OCI-LY7 (cell line): ENCODE results near the gene NACC2. TPM values are rescaled to one million over a fixed set of nuclear protein-coding genes. Genes with fewer than 3 reads are reported as not detected.

Experiments
- BruUV-seq: library from RNA; stranded (reverse); fragments of 400-500 nt; replicated peaks from 2 replicates; lab custom pipeline; 2021; lab: Mats Ljungman, UMichigan
- CTCF ChIA-PET: fragments of 300-600 bp; sonication (Branson Sonifier 250); formaldehyde crosslinking; loops from one replicate; lab custom pipeline; 2022; ENCODE audit warnings: antibody characterized with exemption; ENCODE audit not compliant: unreplicated experiment; lab: Charles Lee
- POLR2A ChIA-PET: fragments of 300-600 bp; sonication (Branson Sonifier 250); formaldehyde crosslinking; loops from one replicate; lab custom pipeline; 2022; ENCODE audit warnings: antibody characterized with exemption; lab: Charles Lee
- DNase-seq: peaks from one replicate; pipeline ENCODE4 v3.0.0-alpha.2; 2015; ENCODE audit warnings: low spot score
- H2AFZ ChIP-seq: fragments of 200-600 bp; sonication (generic), shearing (Covaris generic); 2 replicates; pipeline ENCODE4 v1.6.1; 2014; ENCODE audit warnings: mild to moderate bottlenecking, antibody characterized with exemption, low read length, moderate library complexity
- H3K27ac ChIP-seq: fragments of 200-600 bp; sonication (generic); 2 replicates; pipeline ENCODE4 v1.5.1; 2014; ENCODE audit warnings: mixed run types, low read depth, mild to moderate bottlenecking, moderate library complexity, low read length, inconsistent platforms; ENCODE audit not compliant: poor library complexity, severe bottlenecking
- H3K36me3 ChIP-seq: fragments of 200-600 bp; sonication (generic); 2 replicates; pipeline ENCODE4 v1.6.1; 2014; ENCODE audit warnings: mild to moderate bottlenecking, antibody characterized with exemption, low read length, moderate library complexity, mixed read lengths; ENCODE audit not compliant: insufficient read depth
- H3K4me1 ChIP-seq: fragments of 200-600 bp; sonication (generic); 2 replicates; pipeline ENCODE4 v1.5.1; 2014; ENCODE audit warnings: mild to moderate bottlenecking, low read length; ENCODE audit not compliant: insufficient read depth, poor library complexity, severe bottlenecking
- H3K4me2 ChIP-seq: fragments of 200-600 bp; sonication (generic); 2 replicates; pipeline ENCODE4 v1.6.1; 2014; ENCODE audit warnings: mild to moderate bottlenecking, low read length
- H3K4me3 ChIP-seq: fragments of 200-600 bp; sonication (generic); 2 replicates; pipeline ENCODE4 v1.5.1; 2014; ENCODE audit warnings: mild to moderate bottlenecking, low read depth, low read length; ENCODE audit not compliant: poor library complexity, severe bottlenecking
- H3K79me2 ChIP-seq: fragments of 200-600 bp; sonication (generic); 2 replicates; pipeline ENCODE4 v1.6.1; 2016; ENCODE audit warnings: low read depth, mild to moderate bottlenecking, low read length, moderate library complexity, mixed read lengths; ENCODE audit not compliant: insufficient read depth
- H3K9me2 ChIP-seq: fragments of 200-600 bp; sonication (generic); 2 replicates; pipeline ENCODE4 v1.6.1; 2016; ENCODE audit warnings: mild to moderate bottlenecking, low read length, mixed read lengths; ENCODE audit not compliant: insufficient read depth
- H3K9me3 ChIP-seq: fragments of 200-600 bp; sonication (generic); 2 replicates; pipeline ENCODE4 v1.6.1; 2014; ENCODE audit warnings: mild to moderate bottlenecking, mixed run types, low read length, mixed read lengths
- H4K20me1 ChIP-seq: fragments of 200-600 bp; sonication (generic); 2 replicates; pipeline ENCODE4 v1.6.1; 2014; ENCODE audit warnings: mild to moderate bottlenecking, antibody characterized with exemption, low read length, moderate library complexity, mixed read lengths; ENCODE audit not compliant: insufficient read depth
- CTCF ChIP-seq: fragments of 200-600 bp; sonication (generic); conservative IDR thresholded peaks from 2 replicates; pipeline ENCODE4 v1.5.1; 2014; ENCODE audit warnings: mild to moderate bottlenecking, antibody characterized with exemption, low read length, moderate library complexity, mixed read lengths
- EZH2phosphoT487 ChIP-seq: fragments of 200-600 bp; sonication (generic); IDR thresholded peaks from 2 replicates; pipeline ENCODE4 v1.6.1; 2018; ENCODE audit warnings: low read depth, borderline replicate concordance, mild to moderate bottlenecking, mixed run types, antibody characterized with exemption, low read length, moderate library complexity, mixed read lengths
- intact Hi-C: fragments of 100-400 bp; cut with micrococcal nuclease; formaldehyde crosslinking; loops from one replicate; pipeline ENCODE4 v1.10.0; 2022; ENCODE audit not compliant: unreplicated experiment
- total RNA-seq, 2 experiments: library from RNA; depleted of rRNA in 1 of 2; stranded (reverse); fragments of >200 nt in 1 of 2; shearing (Covaris generic) in 1 of 2; gene quantifications; 2 replicates each; pipeline ENCODE4 v1.2.3, GENCODE V29; 2014 to 2022

Gene NACC2
- total RNA-seq, 2 experiments from 2014 or later = 0.38 to 0.72 TPM

- Histone ChIP-seq H3K79me2 (peaks cover 7% of the 10 kb centered on the region; the same call in 1 of the 2 replicates), H3K4me1 (peaks cover 10% of the 10 kb centered on the region), H4K20me1 (no peaks in the 10 kb centered on the region), H2AFZ (no peak overlapping the region), H3K4me2 (no peak overlapping the region), H3K4me3 (no peak overlapping the region), H3K9me2 (no peaks in the 10 kb centered on the region), H3K36me3 (no peaks in the 10 kb centered on the region), H3K9me3 (no peaks in the 10 kb centered on the region), H3K27ac (no peak overlapping the region)
- POLR2A ChIA-PET = interaction anchor here (0.5 to 1.0 kb wide), 2 partner anchors 33 to 202 kb away, joined by 3 read pairs; no protein-coding TSS in a partner anchor
- intact Hi-C loops = loop anchor here (1.0 to 5.0 kb wide), 5 partner anchors 33 to 520 kb away; no protein-coding TSS in a partner anchor
- DNase-seq = peak; percentile 69
- CTCF ChIA-PET = interaction anchor here (0.6 kb wide), 1 partner anchor 225 kb away, joined by 3 read pairs; no protein-coding TSS in a partner anchor
- no TSS peak for BruUV-seq
- TF ChIP-seq CTCF (peak; percentile 93), EZH2phosphoT487 (no peak)
Measured at GRCh38 chr9:136122425-136123383, 27.6 kb upstream of the NACC2 start.

GRCh38 chr9:136121801-136122200, 26.7 kb upstream of the NACC2 start:
- no peak for DNase-seq
- intact Hi-C loops = loop anchor here (5.0 kb wide), 2 partner anchors 260 to 520 kb away; no protein-coding TSS in a partner anchor
- Histone ChIP-seq H3K4me3 (no peak overlapping the region), H3K9me3 (no peaks in the 10 kb centered on the region), H3K79me2 (peaks cover 16% of the 10 kb centered on the region; the same call in 1 of the 2 replicates), H2AFZ (no peak overlapping the region), H3K27ac (no peak overlapping the region), H3K4me2 (no peak overlapping the region), H3K4me1 (peaks cover 17% of the 10 kb centered on the region), H3K36me3 (no peaks in the 10 kb centered on the region; the same call in 1 of the 2 replicates), H4K20me1 (no peaks in the 10 kb centered on the region), H3K9me2 (no peaks in the 10 kb centered on the region)
- TF ChIP-seq CTCF (no peak), EZH2phosphoT487 (no peak)
- ChIA-PET CTCF (no interaction called here), POLR2A (interaction anchor here (0.6 to 1.0 kb wide), 2 partner anchors 176 to 201 kb away, joined by 3 read pairs; no protein-coding TSS in a partner anchor)
- no TSS peak for BruUV-seq
